PC-3 (cell line): Measurements from ENCODE around the gene SPARCL1. TPM values are rescaled to one million over a fixed set of nuclear protein-coding genes. Genes with fewer than 3 reads are reported as not detected.

Experiments
- ATAC-seq: fragments of 200-7000 bp; cut with Tn5 transposase; 2 replicates; pipeline ENCODE4 v1.9.1; 2020; ENCODE audit warnings: mild to moderate bottlenecking, moderate library complexity
- BruUV-seq: library from RNA; stranded (reverse); fragments of 400-500 nt; replicated peaks from 2 replicates; lab custom pipeline; 2021; lab: Mats Ljungman, UMichigan
- CTCF ChIA-PET: fragments of 300-600 bp; sonication (Branson Sonifier 250); formaldehyde crosslinking; loops from one replicate; lab custom pipeline; 2022; ENCODE audit warnings: antibody characterized with exemption; lab: Charles Lee
- POLR2A ChIA-PET: fragments of 300-600 bp; sonication (Branson Sonifier 250); formaldehyde crosslinking; loops from one replicate; lab custom pipeline; 2022; ENCODE audit warnings: antibody characterized with exemption; ENCODE audit not compliant: unreplicated experiment; lab: Charles Lee
- DNase-seq: peaks from one replicate; pipeline ENCODE4 v3.0.0-alpha.2; 2015
- H2AFZ ChIP-seq: fragments of 300-600 bp; sonication (generic); 2 replicates; pipeline ENCODE4 v1.6.0; 2016; ENCODE audit warnings: antibody characterized with exemption, low read length
- H3F3A ChIP-seq: fragments of 300-600 bp; sonication (generic); one replicate; pipeline ENCODE4 v1.6.0; 2017; ENCODE audit warnings: antibody characterized with exemption, low read length, control low read depth, mild to moderate bottlenecking; ENCODE audit not compliant: unreplicated experiment
- H3K27ac ChIP-seq: fragments of 300-600 bp; sonication (generic); 2 replicates; pipeline ENCODE4 v1.5.1; 2016; ENCODE audit warnings: mild to moderate bottlenecking, low read length
- H3K27me3 ChIP-seq: fragments of 300-600 bp; sonication (generic); 2 replicates; pipeline ENCODE4 v1.6.1; 2016; ENCODE audit warnings: low read length, mixed read lengths
- H3K36me3 ChIP-seq: fragments of 300-600 bp; sonication (generic); 2 replicates; pipeline ENCODE4 v1.6.1; 2016; ENCODE audit warnings: low read depth, mixed run types, low read length, mixed read lengths
- H3K4me1 ChIP-seq: fragments of 300-600 bp; sonication (generic); 2 replicates; pipeline ENCODE4 v1.5.1; 2016; ENCODE audit warnings: low read length; ENCODE audit not compliant: insufficient read depth
- H3K4me2 ChIP-seq: fragments of 300-600 bp; sonication (generic); 2 replicates; pipeline ENCODE4 v1.6.0; 2016; ENCODE audit warnings: low read length
- H3K4me3 ChIP-seq: fragments of 300-600 bp; sonication (generic); 2 replicates; pipeline ENCODE4 v1.5.1; 2016; ENCODE audit warnings: mild to moderate bottlenecking, low read length, mixed read lengths
- H3K79me2 ChIP-seq: fragments of 300-600 bp; sonication (generic); 2 replicates; pipeline ENCODE4 v1.6.1; 2017; ENCODE audit warnings: low read length, mixed read lengths
- H3K9ac ChIP-seq: fragments of 300-600 bp; sonication (generic); 2 replicates; pipeline ENCODE4 v1.6.0; 2016; ENCODE audit warnings: mild to moderate bottlenecking, low read length
- H3K9me2 ChIP-seq: fragments of 300-600 bp; sonication (generic); replicated peaks from 2 replicates; pipeline ENCODE4 v1.6.1; 2016; ENCODE audit warnings: mixed run types, low read length, mixed read lengths
- H3K9me3 ChIP-seq: fragments of 300-600 bp; sonication (generic); 2 replicates; pipeline ENCODE4 v1.6.1; 2016; ENCODE audit warnings: low read length, mixed read lengths
- H4K20me1 ChIP-seq: fragments of 300-600 bp; sonication (generic); 2 replicates; pipeline ENCODE4 v1.6.1; 2016; ENCODE audit warnings: low read length, mixed read lengths
- EZH2 ChIP-seq: fragments of 300-600 bp; sonication (generic); IDR thresholded peaks from one replicate; pipeline ENCODE4 v1.6.1; 2017; ENCODE audit warnings: antibody characterized with exemption, mild to moderate bottlenecking, low read length; ENCODE audit not compliant: unreplicated experiment
- EZH2phosphoT487 ChIP-seq: fragments of 300-600 bp; sonication (generic); IDR thresholded peaks from 2 replicates; pipeline ENCODE4 v1.6.1; 2018; ENCODE audit warnings: mild to moderate bottlenecking, antibody characterized with exemption, low read length, borderline replicate concordance
- intact Hi-C: fragments of 100-400 bp; cut with micrococcal nuclease; formaldehyde crosslinking; loops from 2 replicates; pipeline ENCODE4 v1.9.0; 2023
- total RNA-seq: library from RNA; depleted of rRNA; stranded (reverse); fragments of >200 nt; gene quantifications from 2 replicates; pipeline ENCODE4 v1.2.3, GENCODE V29; 2014
- TF ChIP-seq, protein P1 (sequence below): fragments of 300-600 bp; sonication (generic); conservative IDR thresholded peaks from 2 replicates; pipeline ENCODE4 v1.5.1; 2017; ENCODE audit warnings: antibody characterized with exemption, low read depth, mild to moderate bottlenecking, low read length

Gene SPARCL1
- total RNA-seq, 1 experiment from 2014 or later = not detected

DNA sequence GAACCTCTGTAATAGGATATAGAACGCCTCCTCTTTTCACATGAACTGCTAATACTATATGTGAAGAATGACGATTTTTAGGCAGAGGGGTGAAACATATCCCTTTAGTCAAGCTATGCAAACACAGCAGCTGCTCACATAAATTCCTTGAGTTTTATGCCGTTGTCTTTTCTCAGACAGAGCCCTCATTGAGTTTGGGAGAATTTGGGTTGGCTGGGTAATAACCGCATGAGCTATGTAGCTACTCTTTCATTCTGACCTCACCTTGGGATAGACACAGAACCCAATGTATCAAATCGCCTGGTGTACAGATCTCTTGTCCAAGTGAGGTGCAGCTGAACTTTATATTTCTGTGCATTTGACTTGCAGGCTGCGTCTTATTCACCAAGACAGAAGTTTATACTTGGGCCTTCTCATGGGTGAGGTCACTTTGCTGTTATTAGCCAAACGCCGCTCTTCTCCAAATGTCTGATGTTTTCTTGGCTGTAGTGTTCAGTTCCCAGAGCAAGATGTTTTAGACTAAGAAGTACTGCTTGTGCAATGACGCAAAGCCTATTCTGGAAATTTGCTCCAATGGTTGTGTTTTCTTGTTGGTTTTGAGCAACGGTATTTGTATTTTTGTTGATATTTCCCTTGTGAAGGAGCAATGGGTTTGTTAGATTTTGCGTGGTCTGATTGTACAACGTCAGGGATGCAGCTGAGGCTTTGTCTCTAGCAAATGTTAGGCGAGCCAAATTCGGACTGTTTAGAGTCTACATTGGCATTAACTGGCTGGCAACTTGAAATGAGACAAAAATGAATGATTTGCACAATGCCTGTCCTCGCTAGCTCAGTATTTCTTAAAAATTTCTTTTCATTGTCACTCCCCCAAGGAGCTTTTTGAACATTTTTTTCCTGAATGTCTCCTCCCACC is 11.2 kb upstream of the SPARCL1 start:
- Histone ChIP-seq H3K4me2 (no peak overlapping the region), H3K9me3 (no peaks in the 10 kb centered on the region), H3K79me2 (no peaks in the 10 kb centered on the region), H4K20me1 (no peaks in the 10 kb centered on the region), H3K4me3 (no peak overlapping the region), H3F3A (no peaks in the 10 kb centered on the region), H3K4me1 (no peaks in the 10 kb centered on the region), H3K27me3 (no peaks in the 10 kb centered on the region), H3K9ac (no peak overlapping the region), H2AFZ (no peak overlapping the region), H3K36me3 (no peaks in the 10 kb centered on the region), H3K9me2 (no peaks in the 10 kb centered on the region), H3K27ac (no peak overlapping the region)
- ChIA-PET CTCF (no interaction called here), POLR2A (no interaction called here)
- intact Hi-C loops = no loop called here
- TF ChIP-seq, protein P1, sequence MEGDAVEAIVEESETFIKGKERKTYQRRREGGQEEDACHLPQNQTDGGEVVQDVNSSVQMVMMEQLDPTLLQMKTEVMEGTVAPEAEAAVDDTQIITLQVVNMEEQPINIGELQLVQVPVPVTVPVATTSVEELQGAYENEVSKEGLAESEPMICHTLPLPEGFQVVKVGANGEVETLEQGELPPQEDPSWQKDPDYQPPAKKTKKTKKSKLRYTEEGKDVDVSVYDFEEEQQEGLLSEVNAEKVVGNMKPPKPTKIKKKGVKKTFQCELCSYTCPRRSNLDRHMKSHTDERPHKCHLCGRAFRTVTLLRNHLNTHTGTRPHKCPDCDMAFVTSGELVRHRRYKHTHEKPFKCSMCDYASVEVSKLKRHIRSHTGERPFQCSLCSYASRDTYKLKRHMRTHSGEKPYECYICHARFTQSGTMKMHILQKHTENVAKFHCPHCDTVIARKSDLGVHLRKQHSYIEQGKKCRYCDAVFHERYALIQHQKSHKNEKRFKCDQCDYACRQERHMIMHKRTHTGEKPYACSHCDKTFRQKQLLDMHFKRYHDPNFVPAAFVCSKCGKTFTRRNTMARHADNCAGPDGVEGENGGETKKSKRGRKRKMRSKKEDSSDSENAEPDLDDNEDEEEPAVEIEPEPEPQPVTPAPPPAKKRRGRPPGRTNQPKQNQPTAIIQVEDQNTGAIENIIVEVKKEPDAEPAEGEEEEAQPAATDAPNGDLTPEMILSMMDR = no peak
- TF ChIP-seq EZH2phosphoT487 (no peak), EZH2 (no peak)
- DNase-seq = no peak
- no peak for ATAC-seq
- no TSS peak for BruUV-seq

DNA sequence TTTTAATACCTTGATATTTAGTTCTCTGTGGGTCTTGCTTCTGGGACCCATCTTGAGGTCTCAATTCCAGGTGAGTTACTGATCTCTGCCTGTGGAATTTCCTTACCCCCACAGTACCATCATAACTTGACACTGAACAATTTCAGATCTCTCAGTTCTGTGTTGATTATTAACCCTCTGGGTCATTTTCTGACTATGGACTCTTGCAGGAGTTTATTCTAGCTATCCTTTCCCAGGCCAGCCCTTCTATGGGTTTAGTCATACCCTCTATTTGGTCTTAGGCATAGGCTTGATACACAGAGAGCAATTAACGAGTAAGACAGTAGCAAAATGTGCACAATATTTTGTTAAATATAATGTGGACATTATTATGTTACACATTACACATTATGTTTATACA is 3.7 kb upstream of the SPARCL1 start:
- Histone ChIP-seq H3K27me3 (no peaks in the 10 kb centered on the region), H3K79me2 (no peaks in the 10 kb centered on the region), H3F3A (no peaks in the 10 kb centered on the region), H3K9ac (no peak overlapping the region), H3K9me3 (no peaks in the 10 kb centered on the region), H3K36me3 (no peaks in the 10 kb centered on the region), H3K4me1 (no peaks in the 10 kb centered on the region), H3K27ac (no peak overlapping the region), H3K4me2 (no peak overlapping the region), H4K20me1 (no peaks in the 10 kb centered on the region), H2AFZ (no peak overlapping the region), H3K9me2 (no peaks in the 10 kb centered on the region), H3K4me3 (no peak overlapping the region)
- ChIA-PET POLR2A (no interaction called here), CTCF (no interaction called here)
- DNase-seq = no peak
- BruUV-seq = no TSS peak
- intact Hi-C loops = no loop called here
- TF ChIP-seq EZH2phosphoT487 (no peak), EZH2 (no peak)
- TF ChIP-seq, protein P1 = no peak
- no peak for ATAC-seq

DNA sequence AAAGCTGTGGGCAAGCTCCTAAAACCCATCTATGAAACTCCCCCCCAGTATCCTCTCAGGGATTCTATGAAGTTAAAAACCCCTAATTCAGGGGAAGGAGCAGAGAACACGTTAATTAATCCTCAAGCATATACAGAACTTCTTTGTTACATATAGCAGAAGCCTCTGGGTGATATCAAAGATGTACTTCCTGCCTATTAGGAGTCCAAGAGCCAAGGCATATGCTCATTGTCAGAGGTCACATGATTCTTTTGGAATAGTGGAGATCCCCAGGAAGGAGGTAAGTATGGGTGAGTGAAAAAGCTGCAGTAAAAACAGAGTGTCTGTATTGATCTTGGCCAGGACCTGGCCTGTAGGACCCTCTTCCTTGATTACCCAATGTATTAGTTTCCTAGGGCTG is 2.9 kb upstream of the SPARCL1 start:
- H3K27me3 ChIP-seq = no peaks in the 10 kb centered on the region

More for the DNA sequence above, 2.9 kb upstream of the SPARCL1 start:
- CTCF ChIA-PET = no interaction called here
- H3K9me3 ChIP-seq = no peaks in the 10 kb centered on the region
- H3K36me3 ChIP-seq = no peaks in the 10 kb centered on the region
- no peak overlapping the region for H3K4me3 ChIP-seq
- DNase-seq (no peak), ATAC-seq (no peak)
- H3K9ac ChIP-seq = no peak overlapping the region
- H3K4me1 ChIP-seq = no peaks in the 10 kb centered on the region
- TF ChIP-seq, protein P1 = no peak
- TF ChIP-seq EZH2 = no peak
- no peak for TF ChIP-seq EZH2phosphoT487
- H4K20me1 ChIP-seq = no peaks in the 10 kb centered on the region
- POLR2A ChIA-PET = no interaction called here
- H3K27ac ChIP-seq = no peak overlapping the region
- intact Hi-C loops = no loop called here
- H3F3A ChIP-seq = no peaks in the 10 kb centered on the region
- BruUV-seq = no TSS peak
- H3K4me2 ChIP-seq = no peak overlapping the region
- no peak overlapping the region for H2AFZ ChIP-seq
- no peaks in the 10 kb centered on the region for H3K79me2 ChIP-seq
- H3K9me2 ChIP-seq = no peaks in the 10 kb centered on the region
